Activated CD4-positive, CD25-positive, alpha-beta regulatory T cell (primary cell): ENCODE measurements around the gene TMEM233.

Source experiments
- DNase-seq, 4 experiments: peaks; one replicate each; lab custom pipeline; 2025; lab: John Stamatoyannopoulos, UW

The TMEM233 gene

GRCh38 chr12:119593578-119594398 is at the start of gene TMEM233:
Gene TMEM233, plus strand, starts transcription at chr12:119593774. Its CDS starts 75 bp downstream, at chr12:119593849.
- no peak for DNase-seq

- DNase-seq = peak in 3 of 4 experiments; percentile 1 to 29 (median 13)
These were observed 48.6 kb upstream of the TMEM233 start for GRCh38 chr12:119544765-119545625.

- no peak for DNase-seq
These were observed 47.2 kb upstream of the TMEM233 start for GRCh38 chr12:119546340-119546739.

GRCh38 chr12:119547001-119547400 is 46.6 kb upstream of the TMEM233 start:
- no peak for DNase-seq

GRCh38 chr12:119556854-119557253 is 36.7 kb upstream of the TMEM233 start:
- no peak for DNase-seq

- no peak for DNase-seq
These were observed 28.2 kb upstream of the TMEM233 start for GRCh38 chr12:119565404-119565803.

GRCh38 chr12:119570771-119571170 is 22.8 kb upstream of the TMEM233 start:
- DNase-seq = no peak

GRCh38 chr12:119573086-119573485 is 20.5 kb upstream of the TMEM233 start:
- DNase-seq = no peak

GRCh38 chr12:119574255-119574654 is 19.3 kb upstream of the TMEM233 start:
- no peak for DNase-seq

- no peak for DNase-seq
These were observed 17.3 kb upstream of the TMEM233 start for GRCh38 chr12:119576118-119576810.

GRCh38 chr12:119576915-119577314 is 16.7 kb upstream of the TMEM233 start:
- no peak for DNase-seq

- DNase-seq = no peak
These were observed 15.5 kb upstream of the TMEM233 start for GRCh38 chr12:119578112-119578511.

GRCh38 chr12:119589097-119589496 is 4.5 kb upstream of the TMEM233 start:
- DNase-seq = no peak

GRCh38 chr12:119589634-119590033 is 3.9 kb upstream of the TMEM233 start:
- no peak for DNase-seq

GRCh38 chr12:119592232-119592631 is 1.3 kb upstream of the TMEM233 start:
- no peak for DNase-seq

- no peak for DNase-seq
These were observed 791 bp downstream of the TMEM233 start for GRCh38 chr12:119594399-119594730.

- no peak for DNase-seq
These were observed 1.3 kb downstream of the TMEM233 start for GRCh38 chr12:119594772-119595445.

GRCh38 chr12:119598159-119598558 is 4.6 kb downstream of the TMEM233 start:
- no peak for DNase-seq

- DNase-seq = no peak
These were observed 8.5 kb downstream of the TMEM233 start for GRCh38 chr12:119601877-119602733.

- no peak for DNase-seq
These were observed 9.1 kb downstream of the TMEM233 start for GRCh38 chr12:119602734-119603094.

GRCh38 chr12:119603767-119604166 is 10.2 kb downstream of the TMEM233 start:
- no peak for DNase-seq
